COLO668 (cell line): ENCODE data around the gene NAA38.

ENCODE experiments used
- DNase-seq: peaks from one replicate; lab custom pipeline; 2025; ENCODE audit not compliant: unreplicated experiment; lab: John Stamatoyannopoulos, UW

The NAA38 gene

DNA sequence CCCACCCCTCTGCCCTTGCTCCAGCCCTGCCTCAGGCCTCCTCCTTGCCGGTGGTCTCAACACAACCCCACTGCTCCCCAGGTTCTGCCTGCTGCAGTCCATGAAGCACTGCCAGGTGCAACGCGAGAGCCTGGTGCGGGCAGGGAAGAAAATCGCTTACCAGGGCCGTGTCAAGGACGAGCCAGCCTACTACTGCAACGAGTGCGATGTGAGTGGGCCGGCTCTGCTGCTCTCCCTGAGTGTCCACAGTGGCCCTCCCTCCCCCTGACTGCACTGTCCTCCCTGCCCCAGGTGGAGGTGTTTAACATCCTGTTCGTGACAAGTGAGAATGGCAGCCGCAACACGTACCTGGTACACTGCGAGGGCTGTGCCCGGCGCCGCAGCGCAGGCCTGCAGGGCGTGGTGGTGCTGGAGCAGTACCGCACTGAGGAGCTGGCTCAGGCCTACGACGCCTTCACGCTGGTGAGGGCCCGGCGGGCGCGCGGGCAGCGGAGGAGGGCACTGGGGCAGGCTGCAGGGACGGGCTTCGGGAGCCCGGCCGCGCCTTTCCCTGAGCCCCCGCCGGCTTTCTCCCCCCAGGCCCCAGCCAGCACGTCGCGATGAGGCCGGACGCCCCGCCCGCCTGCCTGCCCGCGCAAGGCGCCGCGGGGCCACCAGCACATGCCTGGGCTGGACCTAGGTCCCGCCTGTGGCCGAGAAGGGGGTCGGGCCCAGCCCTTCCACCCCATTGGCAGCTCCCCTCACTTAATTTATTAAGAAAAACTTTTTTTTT is 4.3 kb downstream of the NAA38 start:
- DNase-seq: no peak

DNA sequence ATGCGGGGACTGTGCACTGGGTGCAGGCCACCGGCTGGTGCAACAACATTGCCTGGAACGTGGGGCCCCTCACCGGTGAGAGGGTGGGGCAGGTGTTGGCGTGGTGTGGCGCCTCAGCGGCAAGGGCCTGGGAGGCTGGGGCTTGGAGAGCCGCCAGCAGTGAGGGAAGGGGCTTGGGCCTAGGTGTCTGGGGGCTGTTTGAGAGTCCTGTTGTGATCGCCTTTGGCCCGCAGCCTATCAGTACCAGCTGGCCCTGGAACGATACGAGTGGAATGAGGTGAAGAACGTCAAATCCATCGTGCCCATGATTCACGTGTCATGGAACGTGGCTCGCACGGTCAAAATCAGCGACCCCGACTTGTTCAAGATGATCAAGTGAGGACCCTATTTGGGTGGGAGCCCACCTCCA is 5.1 kb downstream of the NAA38 start:
- DNase-seq: no peak

DNA sequence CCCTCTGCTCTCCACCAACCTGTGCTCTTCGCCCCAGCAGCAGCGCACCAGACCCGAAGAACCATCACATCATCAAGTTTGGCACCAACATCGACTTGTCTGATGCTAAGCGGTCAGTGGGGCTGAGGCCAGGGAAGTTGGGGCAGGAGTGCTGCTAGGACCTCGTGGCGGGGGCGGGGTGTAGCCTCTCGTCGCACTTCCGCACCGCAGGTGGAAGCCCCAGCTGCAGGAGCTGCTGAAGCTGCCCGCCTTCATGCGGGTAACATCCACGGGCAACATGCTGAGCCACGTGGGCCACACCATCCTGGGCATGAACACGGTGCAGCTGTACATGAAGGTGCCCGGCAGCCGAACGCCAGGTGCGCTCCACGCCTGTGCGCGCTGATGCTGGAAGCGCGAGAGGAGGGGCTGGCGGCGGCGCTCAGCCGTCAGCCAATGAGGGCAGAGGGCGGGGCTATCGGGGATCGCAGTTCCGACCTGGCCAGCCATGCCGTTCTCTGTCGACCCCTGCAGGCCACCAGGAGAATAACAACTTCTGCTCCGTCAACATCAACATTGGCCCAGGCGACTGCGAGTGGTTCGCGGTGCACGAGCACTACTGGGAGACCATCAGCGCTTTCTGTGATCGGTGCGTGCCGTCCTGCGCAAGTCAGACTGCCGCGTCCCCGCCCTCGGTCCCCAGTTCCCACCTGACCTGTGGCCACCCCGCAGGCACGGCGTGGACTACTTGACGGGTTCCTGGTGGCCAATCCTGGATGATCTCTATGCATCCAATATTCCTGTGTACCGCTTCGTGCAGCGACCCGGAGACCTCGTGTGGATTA is 5.7 kb downstream of the NAA38 start:
- DNase-seq: peak; percentile 93

DNA sequence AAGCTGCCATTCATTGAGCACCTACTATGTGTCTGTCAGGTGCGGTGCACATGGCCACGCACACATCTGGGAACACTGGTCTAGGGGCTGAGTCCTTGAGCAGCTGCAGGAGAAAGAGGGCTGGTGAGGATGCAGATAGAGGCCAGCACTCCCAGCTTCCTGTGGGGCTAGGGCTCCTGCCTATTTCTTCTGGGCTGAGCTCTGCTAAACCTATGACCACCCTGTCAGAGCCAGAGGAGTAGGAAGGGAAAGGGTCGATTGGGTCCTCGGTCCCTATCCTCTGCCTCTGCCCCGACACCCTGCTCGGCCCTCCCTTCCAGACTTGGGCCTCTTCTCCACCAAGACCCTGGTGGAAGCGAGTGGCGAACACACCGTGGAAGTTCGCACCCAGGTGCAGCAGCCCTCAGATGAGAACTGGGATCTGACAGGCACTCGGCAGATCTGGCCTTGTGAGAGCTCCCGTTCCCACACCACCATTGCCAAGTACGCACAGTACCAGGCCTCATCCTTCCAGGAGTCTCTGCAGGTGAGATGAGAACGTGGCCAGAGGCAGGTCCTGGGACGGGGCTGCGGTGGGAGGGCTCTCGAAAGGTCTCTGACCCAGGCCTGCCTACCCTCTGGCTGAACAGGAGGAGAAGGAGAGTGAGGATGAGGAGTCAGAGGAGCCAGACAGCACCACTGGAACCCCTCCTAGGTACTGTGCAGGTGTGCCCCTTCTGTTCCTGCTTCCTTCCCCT is 6.5 kb downstream of the NAA38 start:
- DNase-seq: no peak

DNA sequence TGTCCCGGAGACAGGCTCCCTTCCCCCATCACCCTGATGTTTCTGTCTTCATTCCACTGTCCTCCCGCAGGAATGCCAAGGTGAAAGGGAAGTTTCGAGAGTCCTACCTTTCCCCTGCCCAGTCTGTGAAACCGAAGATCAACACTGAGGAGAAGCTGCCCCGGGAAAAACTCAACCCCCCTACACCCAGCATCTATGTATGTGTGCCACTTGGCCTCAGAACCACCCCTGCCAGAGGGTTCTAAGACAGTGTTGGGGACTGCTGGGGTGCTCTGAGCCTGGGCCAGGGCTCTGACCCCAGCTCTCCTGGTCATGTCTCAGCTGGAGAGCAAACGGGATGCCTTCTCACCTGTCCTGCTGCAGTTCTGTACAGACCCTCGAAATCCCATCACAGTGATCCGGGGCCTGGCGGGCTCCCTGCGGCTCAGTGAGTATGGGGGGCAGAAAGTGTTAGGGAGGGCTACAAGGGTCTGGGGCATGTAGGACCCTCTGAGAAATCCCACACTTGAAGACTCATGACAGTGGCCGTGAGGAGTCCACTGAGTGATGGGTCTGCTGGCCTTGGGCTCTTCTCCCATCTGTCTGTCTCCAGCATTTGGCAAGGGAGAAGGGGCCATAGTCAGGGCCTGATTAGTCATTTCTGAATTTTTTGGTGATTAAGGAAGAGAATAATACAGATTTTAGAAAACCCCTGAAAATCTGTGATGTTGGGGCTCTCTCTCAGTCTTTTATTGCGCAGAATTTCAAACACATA is 7.4 kb downstream of the NAA38 start:
- no peak for DNase-seq

DNA sequence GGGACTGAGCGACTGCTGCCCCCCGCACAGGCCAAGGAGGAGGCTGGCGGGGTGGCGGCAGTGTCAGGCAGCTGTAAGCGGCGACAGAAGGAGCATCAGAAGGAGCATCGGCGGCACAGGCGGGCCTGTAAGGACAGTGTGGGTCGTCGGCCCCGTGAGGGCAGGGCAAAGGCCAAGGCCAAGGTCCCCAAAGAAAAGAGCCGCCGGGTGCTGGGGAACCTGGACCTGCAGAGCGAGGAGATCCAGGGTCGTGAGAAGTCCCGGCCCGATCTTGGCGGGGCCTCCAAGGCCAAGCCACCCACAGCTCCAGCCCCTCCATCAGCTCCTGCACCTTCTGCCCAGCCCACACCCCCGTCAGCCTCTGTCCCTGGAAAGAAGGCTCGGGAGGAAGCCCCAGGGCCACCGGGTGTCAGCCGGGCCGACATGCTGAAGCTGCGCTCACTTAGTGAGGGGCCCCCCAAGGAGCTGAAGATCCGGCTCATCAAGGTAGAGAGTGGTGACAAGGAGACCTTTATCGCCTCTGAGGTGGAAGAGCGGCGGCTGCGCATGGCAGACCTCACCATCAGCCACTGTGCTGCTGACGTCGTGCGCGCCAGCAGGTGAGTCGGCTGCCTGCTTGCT is 8.1 kb downstream of the NAA38 start:
- no peak for DNase-seq

DNA sequence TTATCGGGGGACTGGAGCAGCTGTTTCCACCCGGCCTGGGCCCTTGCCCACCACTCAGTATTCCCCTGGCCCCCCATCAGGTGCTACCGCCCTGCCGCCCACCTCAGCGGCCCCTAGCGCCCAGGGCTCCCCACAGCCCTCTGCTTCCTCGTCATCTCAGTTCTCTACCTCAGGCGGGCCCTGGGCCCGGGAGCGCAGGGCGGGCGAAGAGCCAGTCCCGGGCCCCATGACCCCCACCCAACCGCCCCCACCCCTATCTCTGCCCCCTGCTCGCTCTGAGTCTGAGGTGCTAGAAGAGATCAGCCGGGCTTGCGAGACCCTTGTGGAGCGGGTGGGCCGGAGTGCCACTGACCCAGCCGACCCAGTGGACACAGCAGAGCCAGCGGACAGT is 8.6 kb downstream of the NAA38 start:
- DNase-seq: no peak

DNA sequence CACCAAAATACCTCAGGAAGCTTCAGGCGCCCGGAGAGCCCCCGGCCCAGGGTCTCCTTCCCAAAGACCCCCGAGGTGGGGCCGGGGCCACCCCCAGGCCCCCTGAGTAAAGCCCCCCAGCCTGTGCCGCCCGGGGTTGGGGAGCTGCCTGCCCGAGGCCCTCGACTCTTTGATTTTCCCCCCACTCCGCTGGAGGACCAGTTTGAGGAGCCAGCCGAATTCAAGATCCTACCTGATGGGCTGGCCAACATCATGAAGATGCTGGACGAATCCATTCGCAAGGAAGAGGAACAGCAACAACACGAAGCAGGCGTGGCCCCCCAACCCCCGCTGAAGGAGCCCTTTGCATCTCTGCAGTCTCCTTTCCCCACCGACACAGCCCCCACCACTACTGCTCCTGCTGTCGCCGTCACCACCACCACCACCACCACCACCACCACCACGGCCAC is 9.2 kb downstream of the NAA38 start:
- no peak for DNase-seq

DNA sequence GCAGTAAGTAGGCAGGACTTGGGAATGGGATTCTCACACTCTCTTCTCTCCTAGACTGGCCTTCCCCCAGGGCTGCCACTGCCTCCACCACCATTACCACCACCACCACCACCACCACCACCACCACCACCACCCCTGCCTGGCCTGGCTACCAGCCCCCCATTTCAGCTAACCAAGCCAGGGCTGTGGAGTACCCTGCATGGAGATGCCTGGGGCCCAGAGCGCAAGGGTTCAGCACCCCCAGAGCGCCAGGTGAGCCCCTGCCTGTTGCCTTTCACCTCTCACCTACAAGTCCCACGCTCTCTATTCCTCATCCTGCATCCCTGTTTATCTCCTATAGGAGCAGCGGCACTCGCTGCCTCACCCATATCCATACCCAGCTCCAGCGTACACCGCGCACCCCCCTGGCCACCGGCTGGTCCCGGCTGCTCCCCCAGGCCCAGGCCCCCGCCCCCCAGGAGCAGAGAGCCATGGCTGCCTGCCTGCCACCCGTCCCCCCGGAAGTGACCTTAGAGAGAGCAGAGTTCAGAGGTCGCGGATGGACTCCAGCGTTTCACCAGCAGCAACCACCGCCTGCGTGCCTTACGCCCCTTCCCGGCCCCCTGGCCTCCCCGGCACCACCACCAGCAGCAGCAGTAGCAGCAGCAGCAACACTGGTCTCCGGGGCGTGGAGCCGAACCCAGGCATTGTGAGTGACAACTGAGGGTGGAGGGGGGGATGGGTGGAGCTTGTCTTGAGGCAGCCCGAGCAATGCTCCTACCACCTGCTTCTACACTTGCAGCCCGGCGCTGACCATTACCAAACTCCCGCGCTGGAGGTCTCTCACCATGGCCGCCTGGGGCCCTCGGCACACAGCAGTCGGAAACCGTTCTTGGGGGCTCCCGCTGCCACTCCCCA is 10.3 kb downstream of the NAA38 start:
- DNase-seq: no peak

DNA sequence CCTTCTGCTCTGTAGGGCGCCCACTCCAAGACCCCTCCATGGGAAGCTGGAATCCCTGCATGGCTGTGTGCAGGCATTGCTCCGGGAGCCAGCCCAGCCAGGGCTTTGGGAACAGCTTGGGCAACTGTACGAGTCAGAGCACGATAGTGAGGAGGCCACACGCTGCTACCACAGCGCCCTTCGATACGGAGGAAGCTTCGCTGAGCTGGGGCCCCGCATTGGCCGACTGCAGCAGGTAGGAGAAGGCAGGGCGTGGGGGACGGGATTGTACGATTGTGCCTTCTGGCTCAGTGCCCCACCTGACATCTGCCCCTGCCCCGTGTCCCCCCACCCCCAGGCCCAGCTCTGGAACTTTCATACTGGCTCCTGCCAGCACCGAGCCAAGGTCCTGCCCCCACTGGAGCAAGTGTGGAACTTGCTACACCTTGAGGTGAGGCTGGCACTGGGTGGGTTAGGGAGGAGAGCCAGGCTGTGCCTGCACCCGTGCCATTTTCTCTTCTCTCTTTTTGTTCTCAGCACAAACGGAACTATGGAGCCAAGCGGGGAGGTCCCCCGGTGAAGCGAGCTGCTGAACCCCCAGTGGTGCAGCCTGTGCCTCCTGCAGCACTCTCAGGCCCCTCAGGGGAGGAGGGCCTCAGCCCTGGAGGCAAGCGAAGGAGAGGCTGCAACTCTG is 11.2 kb downstream of the NAA38 start:
- DNase-seq: no peak

DNA sequence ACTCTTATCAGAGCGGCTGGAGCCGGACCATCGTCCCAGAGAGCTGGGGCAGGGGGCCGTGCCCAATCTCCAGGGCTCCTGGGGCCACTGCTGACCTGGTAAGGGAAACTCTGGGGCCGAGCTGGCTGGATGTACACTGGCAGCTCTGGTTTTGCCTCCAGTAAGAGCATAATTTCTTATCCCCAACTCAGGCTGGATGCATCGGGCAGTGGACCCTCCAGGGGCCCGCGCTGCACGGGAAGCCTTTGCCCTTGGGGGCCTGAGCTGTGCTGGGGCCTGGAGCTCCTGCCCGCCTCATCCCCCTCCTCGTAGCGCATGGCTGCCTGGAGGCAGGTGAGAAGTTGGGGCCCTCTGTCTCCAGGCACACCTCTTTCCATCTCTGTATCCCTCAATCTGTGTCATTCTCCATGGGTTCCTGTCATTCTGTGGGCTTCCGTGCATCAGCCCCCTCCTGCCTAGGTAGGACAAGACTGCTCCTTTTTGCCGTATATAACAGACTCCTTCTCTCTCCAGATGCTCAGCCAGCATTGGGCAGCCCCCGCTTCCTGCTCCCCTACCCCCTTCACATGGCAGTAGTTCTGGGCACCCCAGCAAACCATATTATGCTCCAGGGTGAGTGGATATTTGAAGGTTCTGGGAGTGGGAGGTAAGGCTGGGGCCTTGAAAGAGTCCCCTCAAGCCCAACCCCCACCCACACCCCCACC is 11.8 kb downstream of the NAA38 start:
- no peak for DNase-seq

DNA sequence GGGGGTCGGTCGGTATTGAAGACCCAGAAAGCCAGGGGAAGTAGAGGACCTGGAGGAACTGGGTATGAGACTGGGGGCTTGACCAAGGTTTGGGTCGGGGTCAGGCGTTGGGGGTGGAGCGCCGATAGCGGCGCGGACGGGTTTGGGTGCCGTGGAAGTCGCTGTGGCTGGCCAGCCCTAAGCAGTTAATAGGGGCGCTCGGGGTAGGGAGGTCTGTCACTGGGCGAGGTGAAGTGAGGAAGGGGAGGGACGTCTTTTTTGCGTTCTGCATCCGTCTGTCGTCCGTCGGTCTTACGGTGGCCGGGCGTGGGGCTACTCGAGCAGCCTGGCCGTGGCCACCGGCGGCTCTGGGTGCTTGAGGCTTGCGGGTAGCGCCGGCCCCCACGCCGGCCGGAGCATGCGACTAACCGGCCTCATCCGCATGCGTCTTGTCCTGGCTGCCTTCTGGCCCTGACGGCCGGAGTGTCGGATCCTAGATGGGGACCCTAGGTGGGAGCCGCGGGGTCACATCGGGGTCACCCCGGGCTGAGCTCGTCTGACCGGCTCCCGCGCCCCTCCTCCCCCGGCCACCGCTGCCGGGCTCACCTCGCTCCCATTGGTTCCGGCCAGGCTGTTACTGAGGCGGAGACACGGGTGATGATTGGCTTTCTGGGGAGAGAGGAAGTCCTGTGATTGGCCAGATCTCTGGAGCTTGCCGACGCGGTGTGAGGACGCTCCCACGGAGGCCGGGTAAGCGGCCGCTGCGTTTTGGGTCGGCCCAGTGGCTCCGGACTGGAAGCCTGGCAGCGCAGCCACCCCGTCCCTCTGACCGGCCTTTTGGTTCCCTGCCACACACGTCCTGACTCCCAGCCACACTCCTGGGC is 12.8 kb downstream of the NAA38 start:
- peak; percentile 81 for DNase-seq

DNA sequence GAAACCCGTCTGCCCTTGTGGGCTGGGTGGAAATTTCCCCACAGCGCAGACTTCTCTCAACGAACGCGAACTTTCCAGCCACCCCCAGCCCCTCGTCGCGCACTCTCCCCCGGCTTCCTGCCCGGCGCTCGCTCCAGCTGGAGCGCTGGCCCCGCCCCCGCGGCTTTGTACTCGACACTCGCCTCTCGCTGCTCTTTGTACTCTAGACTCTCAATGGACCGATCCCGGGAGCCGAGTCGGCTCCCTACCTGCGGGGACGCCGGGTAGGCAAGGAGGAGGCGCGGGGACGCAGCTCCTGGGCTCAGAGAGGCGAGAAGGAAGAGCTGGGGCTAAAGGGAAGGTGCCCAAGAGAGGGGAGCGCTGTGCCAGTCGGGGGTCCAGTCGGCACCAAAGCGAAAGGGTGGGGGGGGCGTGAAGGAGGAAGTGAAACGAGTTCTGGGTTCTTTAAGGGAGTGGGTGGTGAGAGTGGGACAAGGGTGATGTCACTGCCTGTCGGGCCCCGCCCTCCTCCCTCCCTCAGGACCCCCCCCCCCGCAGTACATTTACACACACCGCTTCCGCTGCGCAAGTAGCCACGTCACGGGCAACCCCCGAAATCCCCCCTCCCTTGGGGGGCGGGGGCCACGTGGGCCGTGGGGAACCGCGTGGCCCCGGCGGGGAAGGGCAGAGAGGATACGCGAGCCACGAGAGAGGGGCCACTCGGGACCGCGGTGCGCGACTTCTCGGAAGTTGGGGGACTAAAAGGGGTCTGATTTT is 13.6 kb downstream of the NAA38 start:
- peak; percentile 87 for DNase-seq

DNA sequence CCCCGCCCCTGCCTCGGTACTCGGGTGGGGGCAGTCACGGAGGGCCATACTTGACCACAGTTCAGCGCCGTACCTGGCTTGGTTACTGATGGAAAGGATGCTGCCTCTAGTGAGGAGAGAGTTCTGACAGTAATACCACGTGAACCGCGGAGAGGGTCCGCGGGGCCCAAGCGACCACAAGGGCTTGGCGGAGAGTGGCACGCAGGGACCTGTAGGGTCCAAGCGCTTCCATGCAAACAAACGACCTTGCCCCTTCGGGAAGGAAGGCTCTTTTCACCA is 14.2 kb downstream of the NAA38 start:
- DNase-seq: no peak

DNA sequence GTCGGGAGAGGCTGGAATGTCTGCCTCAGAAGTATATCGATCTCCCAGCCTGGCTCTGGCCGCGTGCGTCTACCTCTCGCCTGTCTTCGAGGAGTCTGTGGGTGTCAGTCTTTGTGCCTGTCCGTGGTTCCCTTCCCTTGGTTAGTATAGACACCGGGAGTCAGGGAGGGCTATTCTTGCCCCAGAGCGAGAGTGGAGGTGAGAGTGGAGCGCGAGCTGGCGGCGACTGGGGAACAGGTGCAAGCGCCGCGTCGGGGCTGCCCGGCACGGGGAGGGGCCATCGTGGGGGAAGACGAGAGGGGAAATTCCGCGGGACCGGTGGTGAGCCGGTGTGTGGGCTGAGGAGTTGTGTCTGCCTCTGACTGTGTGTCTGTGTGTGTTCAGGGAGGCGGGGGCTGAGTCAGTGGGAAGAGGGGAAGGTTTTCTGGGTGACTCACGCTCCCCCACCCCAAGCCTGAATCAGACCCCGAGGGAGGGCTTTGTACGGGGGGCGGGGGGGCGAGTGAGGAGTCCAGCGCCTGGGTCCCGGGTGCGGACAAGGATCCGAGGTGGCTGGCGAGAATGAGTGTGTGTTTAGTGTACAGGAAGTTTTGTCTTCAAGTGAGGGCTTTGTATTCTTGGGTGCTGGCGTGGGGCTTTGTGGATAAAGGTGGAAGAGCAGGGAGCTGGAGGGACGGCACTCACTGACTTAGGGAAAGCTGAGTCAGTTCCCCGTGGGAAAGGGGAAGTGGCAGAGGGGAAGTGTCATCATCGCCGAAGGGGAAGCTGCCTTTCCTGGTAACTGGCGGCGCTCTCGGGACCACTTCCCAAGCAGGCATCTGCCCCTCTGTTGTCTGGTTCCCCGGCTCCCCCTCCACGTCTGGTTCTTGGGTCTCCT is 14.7 kb downstream of the NAA38 start:
- peak; percentile 75 for DNase-seq

DNA sequence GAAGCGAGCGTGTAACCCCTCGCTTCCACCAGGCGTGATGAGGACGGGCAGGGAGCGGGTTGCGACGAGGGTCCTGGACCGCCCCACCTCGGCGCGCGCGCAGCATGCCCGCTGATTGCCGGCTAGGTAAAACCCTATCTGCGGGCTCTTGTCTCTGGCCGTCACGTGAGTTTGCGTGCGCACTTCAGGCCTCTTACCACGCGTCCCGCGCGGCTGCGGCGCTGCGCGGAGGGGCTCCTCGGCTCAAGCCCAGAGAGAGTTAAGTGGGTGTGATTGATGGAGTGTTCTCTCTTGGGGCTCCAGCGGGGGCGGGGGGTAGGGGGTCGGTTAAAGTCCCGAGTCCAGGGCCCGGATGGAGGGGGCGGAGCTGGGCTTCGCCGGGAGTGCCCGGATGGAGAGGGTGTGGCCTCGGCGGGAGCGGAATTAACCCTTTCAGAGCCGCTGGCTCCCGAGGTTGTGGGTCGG is 15.4 kb downstream of the NAA38 start:
- peak; percentile 84 for DNase-seq
